CD4-positive, alpha-beta T cell (primary cell): ENCODE results near the gene FAAH2. TPM values are rescaled to one million over a fixed set of nuclear protein-coding genes. Genes with fewer than 3 reads are reported as not detected.

ENCODE experiments used
- ATAC-seq: fragments of 200-7000 bp; cut with Tn5 transposase; one replicate; pipeline ENCODE4 v1.10.0; 2022; ENCODE audit warnings: mild to moderate bottlenecking; ENCODE audit not compliant: poor library complexity
- CTCF ChIA-PET: fragments of 350-600 bp; sonication (Branson Sonifier 250); formaldehyde crosslinking; loops from one replicate; lab custom pipeline; 2021; ENCODE audit warnings: antibody characterized with exemption, inconsistent platforms; lab: Charles Lee
- POLR2A ChIA-PET: fragments of 350-600 bp; sonication (Branson Sonifier 250); formaldehyde crosslinking; loops from one replicate; lab custom pipeline; 2021; ENCODE audit warnings: antibody characterized with exemption, inconsistent platforms; lab: Charles Lee
- DNase-seq, 14 experiments: peaks; one replicate each; pipeline ENCODE4 v3.0.0-alpha.2; 2013 to 2020; ENCODE audit warnings: mixed read lengths in 2 of 14
- H3K27ac ChIP-seq, 2 donors: one replicate each; pipeline versions ENCODE4 v1.5.1 to v1.7.0; 2013; ENCODE audit warnings: low read length in 2 of 2, low read depth in 1 of 2, mild to moderate bottlenecking in 1 of 2
- H3K27me3 ChIP-seq, 2 experiments: 1 replicate in 1 of 2; 2 replicates in 1 of 2; pipeline versions ENCODE4 v1.6.1 to v1.7.0; 2013; ENCODE audit warnings: low read length in 2 of 2, control low read depth in 1 of 2, mild to moderate bottlenecking in 1 of 2, moderate library complexity in 1 of 2; ENCODE audit not compliant: insufficient read depth in 2 of 2, control insufficient read depth in 1 of 2
- H3K36me3 ChIP-seq: one replicate; pipeline ENCODE4 v1.6.1; 2013; ENCODE audit warnings: low read length, control low read depth; ENCODE audit not compliant: insufficient read depth
- H3K4me1 ChIP-seq: one replicate; pipeline ENCODE4 v1.6.1; 2013; ENCODE audit warnings: low read length, control low read depth; ENCODE audit not compliant: insufficient read depth
- H3K4me3 ChIP-seq: one replicate; pipeline ENCODE4 v1.5.1; 2013; ENCODE audit warnings: mild to moderate bottlenecking, low read length, moderate library complexity
- H3K9me3 ChIP-seq, 2 experiments: 1 replicate in 1 of 2; 2 replicates in 1 of 2; pipeline versions ENCODE4 v1.6.1 to v1.7.0; 2013; ENCODE audit warnings: low read length in 2 of 2, mild to moderate bottlenecking in 2 of 2, control low read depth in 1 of 2, moderate library complexity in 1 of 2; ENCODE audit not compliant: control insufficient read depth in 1 of 2, insufficient read depth in 1 of 2
- H3K27ac Mint-ChIP-seq: one replicate; pipeline ENCODE4 v1.8.0; 2020; ENCODE audit warnings: mixed read lengths
- H3K27me3 Mint-ChIP-seq: one replicate; pipeline ENCODE4 v1.8.0; 2021; ENCODE audit warnings: mixed read lengths
- H3K36me3 Mint-ChIP-seq: one replicate; pipeline ENCODE4 v1.8.0; 2021; ENCODE audit warnings: low read depth, mixed read lengths
- H3K4me1 Mint-ChIP-seq: one replicate; pipeline ENCODE4 v1.8.0; 2021; ENCODE audit warnings: low read depth, mixed read lengths
- H3K4me3 Mint-ChIP-seq: one replicate; pipeline ENCODE4 v1.8.0; 2020; ENCODE audit warnings: mild to moderate bottlenecking, mixed read lengths
- H3K9me3 Mint-ChIP-seq: one replicate; pipeline ENCODE4 v1.8.0; 2020; ENCODE audit warnings: mixed read lengths
- intact Hi-C, 2 experiments: fragments of 100-400 bp; cut with DNase I in 1 of 2; cut with micrococcal nuclease in 1 of 2; formaldehyde crosslinking; loops; one replicate each; pipeline versions ENCODE4 v1.15.1 to v1.9.0; 2023 to 2025; cut with DNase I, micrococcal nuclease
- total RNA-seq, 174 experiments: library from RNA in 2 of 174; stranded (reverse) in 2 of 174; gene quantifications; one replicate each; pipeline ENCODE4 v1.2.3 and lab custom pipeline; 2021 to 2026
- TF ChIP-seq, protein P1 (sequence below): fragments of 200-600 bp; IDR thresholded peaks from one replicate; pipeline ENCODE4 v1.8.0; 2022; ENCODE audit warnings: antibody characterized with exemption, mild to moderate bottlenecking

Gene FAAH2
- total RNA-seq, 2 experiments from 2014 or later = 5.1 to 7.4 TPM

DNA sequence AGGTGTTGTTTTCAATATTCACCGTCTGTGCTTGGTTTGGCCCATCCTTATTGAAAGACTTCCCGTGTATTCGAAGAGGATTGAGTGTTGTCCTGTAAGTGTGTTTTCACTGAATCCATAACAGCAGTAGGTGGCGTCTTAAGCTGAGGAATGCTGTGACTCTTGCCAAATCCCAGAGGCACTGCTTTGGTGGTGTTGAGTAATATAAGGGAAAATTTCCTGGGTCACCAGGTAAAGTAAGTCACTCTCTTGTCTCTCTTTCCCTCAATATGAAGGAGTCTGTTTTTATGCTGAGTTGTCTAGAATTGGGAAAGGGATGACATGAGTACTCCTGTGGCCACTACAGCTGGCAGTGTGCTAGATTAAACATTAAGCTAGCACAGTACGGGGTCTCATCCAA lies 158.6 kb downstream of the FAAH2 start:
- DNase-seq = no peak
- ATAC-seq = no peak
- CTCF ChIA-PET = no interaction called here
- H3K27me3 ChIP-seq = no peaks in the 10 kb centered on the region
- intact Hi-C loops = no loop called here
- Mint-ChIP-seq H3K27me3 (no peaks in the 10 kb centered on the region), H3K9me3 (peaks cover 4% of the 10 kb centered on the region), H3K36me3 (peaks cover 71% of the 10 kb centered on the region), H3K4me3 (no peak overlapping the region), H3K27ac (no peak overlapping the region), H3K4me1 (no peaks in the 10 kb centered on the region)
- TF ChIP-seq, protein P1, sequence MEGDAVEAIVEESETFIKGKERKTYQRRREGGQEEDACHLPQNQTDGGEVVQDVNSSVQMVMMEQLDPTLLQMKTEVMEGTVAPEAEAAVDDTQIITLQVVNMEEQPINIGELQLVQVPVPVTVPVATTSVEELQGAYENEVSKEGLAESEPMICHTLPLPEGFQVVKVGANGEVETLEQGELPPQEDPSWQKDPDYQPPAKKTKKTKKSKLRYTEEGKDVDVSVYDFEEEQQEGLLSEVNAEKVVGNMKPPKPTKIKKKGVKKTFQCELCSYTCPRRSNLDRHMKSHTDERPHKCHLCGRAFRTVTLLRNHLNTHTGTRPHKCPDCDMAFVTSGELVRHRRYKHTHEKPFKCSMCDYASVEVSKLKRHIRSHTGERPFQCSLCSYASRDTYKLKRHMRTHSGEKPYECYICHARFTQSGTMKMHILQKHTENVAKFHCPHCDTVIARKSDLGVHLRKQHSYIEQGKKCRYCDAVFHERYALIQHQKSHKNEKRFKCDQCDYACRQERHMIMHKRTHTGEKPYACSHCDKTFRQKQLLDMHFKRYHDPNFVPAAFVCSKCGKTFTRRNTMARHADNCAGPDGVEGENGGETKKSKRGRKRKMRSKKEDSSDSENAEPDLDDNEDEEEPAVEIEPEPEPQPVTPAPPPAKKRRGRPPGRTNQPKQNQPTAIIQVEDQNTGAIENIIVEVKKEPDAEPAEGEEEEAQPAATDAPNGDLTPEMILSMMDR = no peak
- no peak overlapping the region for H3K4me3 ChIP-seq
- H3K36me3 ChIP-seq = peaks cover 12% of the 10 kb centered on the region
- H3K27ac ChIP-seq = no peak overlapping the region
- POLR2A ChIA-PET = no interaction called here
- no peaks in the 10 kb centered on the region for H3K9me3 ChIP-seq
- no peaks in the 10 kb centered on the region for H3K4me1 ChIP-seq

DNA sequence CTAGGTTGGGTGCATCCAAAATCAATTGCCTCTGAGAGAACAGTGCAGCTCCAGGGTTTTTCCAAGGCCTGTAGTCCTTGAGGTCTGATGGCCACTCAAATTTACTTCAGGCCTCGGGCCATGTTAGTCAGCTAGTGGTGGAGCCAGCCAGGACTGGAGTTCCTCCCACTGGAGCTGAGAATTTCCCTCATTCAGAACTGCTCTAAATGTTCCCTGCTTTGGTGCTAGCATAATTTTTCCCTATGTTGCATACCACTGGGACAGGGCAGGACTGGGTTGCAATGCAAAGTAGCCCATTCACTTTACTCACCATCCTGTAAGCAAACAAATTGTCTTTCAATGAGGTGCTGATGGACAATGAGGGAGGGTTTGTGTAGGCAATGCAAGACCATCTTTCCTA lies 159.3 kb downstream of the FAAH2 start:
- ATAC-seq (no peak), DNase-seq (no peak)
- Mint-ChIP-seq H3K36me3 (peaks cover 71% of the 10 kb centered on the region), H3K27ac (no peak overlapping the region), H3K4me1 (no peaks in the 10 kb centered on the region), H3K4me3 (no peak overlapping the region), H3K27me3 (no peaks in the 10 kb centered on the region), H3K9me3 (peaks cover 4% of the 10 kb centered on the region)
- H3K4me3 ChIP-seq = no peak overlapping the region
- TF ChIP-seq, protein P1 = no peak
- H3K4me1 ChIP-seq = no peaks in the 10 kb centered on the region
- no peaks in the 10 kb centered on the region for H3K27me3 ChIP-seq
- peaks cover 12% of the 10 kb centered on the region for H3K36me3 ChIP-seq
- H3K9me3 ChIP-seq = no peaks in the 10 kb centered on the region
- intact Hi-C loops = no loop called here
- CTCF ChIA-PET = no interaction called here
- H3K27ac ChIP-seq = no peak overlapping the region
- POLR2A ChIA-PET = no interaction called here

DNA sequence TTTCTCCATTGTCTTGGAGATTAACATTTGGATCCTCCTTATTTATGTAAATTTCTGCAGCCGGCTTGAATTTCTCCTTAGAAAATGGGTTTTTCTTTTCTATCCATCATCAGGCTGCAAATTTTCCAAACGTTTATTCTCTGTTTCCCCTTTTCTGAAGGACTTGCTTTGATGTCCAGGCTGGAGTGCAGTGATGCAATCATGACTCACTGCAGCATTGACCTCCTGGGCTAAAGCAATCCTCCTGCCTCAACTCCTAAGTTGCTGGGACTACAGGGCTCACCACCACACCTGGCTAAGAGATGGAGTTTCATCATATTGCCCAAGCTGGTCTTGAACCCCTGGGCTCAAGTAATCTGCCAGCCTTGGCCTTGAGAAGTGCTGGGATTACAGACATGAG lies 161.3 kb downstream of the FAAH2 start:
- H3K9me3 ChIP-seq = no peaks in the 10 kb centered on the region
- no peaks in the 10 kb centered on the region for H3K4me1 ChIP-seq
- Mint-ChIP-seq H3K4me3 (no peak overlapping the region), H3K27me3 (no peaks in the 10 kb centered on the region), H3K36me3 (peaks cover 75% of the 10 kb centered on the region), H3K27ac (no peak overlapping the region), H3K4me1 (no peaks in the 10 kb centered on the region), H3K9me3 (peaks cover 3% of the 10 kb centered on the region)
- intact Hi-C loops = no loop called here
- no peak for ATAC-seq
- H3K36me3 ChIP-seq = peaks cover 12% of the 10 kb centered on the region
- H3K27ac ChIP-seq = no peak overlapping the region
- TF ChIP-seq, protein P1 = no peak
- POLR2A ChIA-PET = no interaction called here
- no peaks in the 10 kb centered on the region for H3K27me3 ChIP-seq
- CTCF ChIA-PET = no interaction called here
- no peak for DNase-seq
- H3K4me3 ChIP-seq = no peak overlapping the region
